Central memory CD8-positive, alpha-beta T cell (primary cell): Measurements from ENCODE around the gene ATXN7L1.

Experiments used
- ATAC-seq: fragments of 150-1000 bp; cut with Tn5 transposase; replicated peaks from 2 replicates; pipeline ENCODE4 v1.10.0; 2022; ENCODE audit warnings: mild to moderate bottlenecking, moderate FRiP score, moderate number of reproducible peaks; ENCODE audit not compliant: poor library complexity, severe bottlenecking; ENCODE audit errors: extremely low read depth
- DNase-seq, 2 donors: peaks; one replicate each; pipeline ENCODE4 v3.0.0; 2021; ENCODE audit warnings: low spot score in 2 of 2
- H3K27ac Mint-ChIP-seq: one replicate; pipeline ENCODE4 v1.8.0; 2022; ENCODE audit warnings: low read depth, mild to moderate bottlenecking, moderate library complexity, mixed read lengths
- H3K27me3 Mint-ChIP-seq: one replicate; pipeline ENCODE4 v1.8.0; 2022; ENCODE audit warnings: mixed read lengths
- H3K36me3 Mint-ChIP-seq: one replicate; pipeline ENCODE4 v1.8.0; 2022; ENCODE audit warnings: mild to moderate bottlenecking, moderate library complexity, mixed read lengths; ENCODE audit not compliant: insufficient read depth
- H3K4me1 Mint-ChIP-seq: one replicate; pipeline ENCODE4 v1.8.0; 2022; ENCODE audit warnings: mixed read lengths
- H3K4me3 Mint-ChIP-seq: one replicate; pipeline ENCODE4 v1.8.0; 2022; ENCODE audit warnings: mild to moderate bottlenecking, moderate library complexity, mixed read lengths
- H3K9me3 Mint-ChIP-seq: one replicate; pipeline ENCODE4 v1.8.0; 2022; ENCODE audit warnings: mixed read lengths

ATXN7L1 gene

DNA sequence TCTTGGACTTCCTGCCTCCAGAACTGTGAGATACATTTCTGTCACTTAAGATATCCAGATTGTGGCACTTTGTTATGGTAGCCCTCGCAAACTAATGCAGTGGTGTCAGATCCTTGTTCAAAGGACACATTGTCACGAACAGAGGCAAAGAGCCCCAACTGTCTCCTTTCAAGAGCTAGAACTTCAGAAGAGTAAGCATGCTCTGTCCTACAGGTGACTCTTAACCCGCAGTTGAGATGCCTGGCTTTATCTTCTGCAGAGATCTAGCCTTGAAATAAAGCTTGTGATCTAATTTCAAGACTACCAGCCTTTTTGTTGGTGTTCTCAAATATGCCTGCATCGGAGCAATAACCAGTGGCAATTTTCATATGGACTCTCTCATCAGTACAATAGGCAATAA lies 134.4 kb downstream of the ATXN7L1 start:
- H3K4me3 Mint-ChIP-seq: no peak overlapping the region
- H3K4me1 Mint-ChIP-seq: peaks cover 46% of the 10 kb centered on the region
- H3K27ac Mint-ChIP-seq: no peak overlapping the region
- H3K27me3 Mint-ChIP-seq: no peaks in the 10 kb centered on the region
- ATAC-seq (no peak), DNase-seq (no peak)
- peaks cover 2% of the 10 kb centered on the region for H3K36me3 Mint-ChIP-seq
- H3K9me3 Mint-ChIP-seq: no peaks in the 10 kb centered on the region

GRCh38 chr7:105738133-105738532 lies 138.3 kb downstream of the ATXN7L1 start:
- Mint-ChIP-seq H3K27ac (no peak overlapping the region), H3K4me3 (no peak overlapping the region), H3K36me3 (peaks cover 2% of the 10 kb centered on the region), H3K9me3 (no peaks in the 10 kb centered on the region), H3K27me3 (no peaks in the 10 kb centered on the region), H3K4me1 (peaks cover 32% of the 10 kb centered on the region)
- DNase-seq: no peak
- ATAC-seq: no peak

- Mint-ChIP-seq H3K9me3 (no peaks in the 10 kb centered on the region), H3K4me3 (no peak overlapping the region), H3K27me3 (no peaks in the 10 kb centered on the region), H3K27ac (no peak overlapping the region), H3K4me1 (peaks cover 13% of the 10 kb centered on the region), H3K36me3 (no peaks in the 10 kb centered on the region)
- DNase-seq (no peak), ATAC-seq (no peak)
Observed at GRCh38 chr7:105734233-105734632, 142.2 kb downstream of the ATXN7L1 start.

DNA sequence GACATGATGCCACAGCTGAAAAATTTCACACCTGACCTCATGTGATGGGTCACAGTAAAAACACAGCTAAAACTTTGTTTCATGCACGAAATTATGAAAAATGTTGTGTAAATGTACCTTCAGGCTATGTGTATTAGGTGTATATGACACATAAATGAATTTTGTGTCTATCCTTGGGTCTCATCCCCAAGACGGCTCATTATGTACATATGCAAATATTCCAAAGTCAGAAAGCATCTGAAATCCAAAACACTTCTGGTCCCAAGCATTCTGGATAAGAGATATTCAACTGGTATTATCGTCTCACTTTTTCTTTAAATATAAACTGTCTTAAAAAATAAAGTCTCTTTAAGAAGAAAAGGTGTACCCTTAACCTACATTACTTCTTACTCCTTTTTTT lies 145.4 kb downstream of the ATXN7L1 start:
- Mint-ChIP-seq H3K9me3 (no peaks in the 10 kb centered on the region), H3K27ac (no peak overlapping the region), H3K27me3 (no peaks in the 10 kb centered on the region), H3K4me3 (no peak overlapping the region), H3K4me1 (no peaks in the 10 kb centered on the region), H3K36me3 (no peaks in the 10 kb centered on the region)
- no peak for ATAC-seq
- no peak for DNase-seq

DNA sequence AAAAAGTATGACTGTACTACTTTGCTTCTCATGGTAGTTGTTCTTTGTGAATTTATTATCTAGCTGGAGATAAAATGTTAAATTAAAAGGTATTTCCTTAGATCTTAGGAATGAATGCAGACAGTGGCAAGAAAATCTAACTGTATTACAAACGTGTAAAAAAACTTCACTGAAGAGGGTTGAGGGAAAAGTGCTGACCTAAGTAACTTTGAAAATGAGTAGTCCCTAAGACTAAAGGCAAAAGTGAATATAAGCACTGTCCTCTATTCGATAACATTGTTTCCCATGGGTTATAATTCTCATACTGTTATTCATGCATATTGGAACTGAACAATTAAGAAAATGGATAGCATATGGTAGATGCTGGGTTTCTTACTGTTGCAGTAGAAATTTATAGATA lies 148.4 kb downstream of the ATXN7L1 start:
- Mint-ChIP-seq H3K27ac (no peak overlapping the region), H3K4me1 (no peaks in the 10 kb centered on the region), H3K27me3 (no peaks in the 10 kb centered on the region), H3K36me3 (no peaks in the 10 kb centered on the region), H3K4me3 (no peak overlapping the region), H3K9me3 (no peaks in the 10 kb centered on the region)
- DNase-seq: no peak
- ATAC-seq: no peak

GRCh38 chr7:105724688-105725087 lies 151.7 kb downstream of the ATXN7L1 start:
- Mint-ChIP-seq H3K27ac (no peak overlapping the region), H3K36me3 (no peaks in the 10 kb centered on the region), H3K4me3 (no peak overlapping the region), H3K27me3 (no peaks in the 10 kb centered on the region), H3K9me3 (no peaks in the 10 kb centered on the region), H3K4me1 (no peaks in the 10 kb centered on the region)
- ATAC-seq (no peak), DNase-seq (no peak)

GRCh38 chr7:105723572-105723971 lies 152.8 kb downstream of the ATXN7L1 start:
- Mint-ChIP-seq H3K27me3 (no peaks in the 10 kb centered on the region), H3K4me1 (no peaks in the 10 kb centered on the region), H3K36me3 (no peaks in the 10 kb centered on the region), H3K27ac (no peak overlapping the region), H3K9me3 (no peaks in the 10 kb centered on the region), H3K4me3 (no peak overlapping the region)
- DNase-seq (no peak), ATAC-seq (no peak)

DNA sequence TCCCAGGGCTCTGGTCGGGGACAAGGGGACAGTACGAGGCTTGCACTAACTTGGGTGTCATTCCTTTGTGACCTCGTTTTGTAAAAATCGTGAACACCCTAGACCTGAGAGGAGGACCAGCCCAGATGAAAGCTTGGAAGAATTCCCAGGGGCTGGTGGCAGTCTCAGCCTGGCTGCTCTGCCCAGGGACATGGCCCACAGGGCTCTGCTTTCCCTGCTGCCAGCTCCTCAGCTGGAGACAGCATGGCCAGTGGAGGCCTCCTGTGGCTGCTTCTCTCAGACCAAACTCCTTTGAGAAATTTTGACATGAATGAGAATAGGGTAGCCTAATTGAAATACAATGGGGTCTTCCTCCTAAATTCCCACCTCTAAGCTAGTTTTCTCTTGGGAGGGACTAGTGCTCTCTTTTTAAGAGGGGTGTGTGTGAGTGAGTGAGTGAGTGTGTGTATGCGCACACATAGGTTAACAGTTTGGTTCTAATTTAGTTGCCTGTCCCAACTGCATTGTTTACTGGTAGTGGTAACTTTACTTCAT lies 154.8 kb downstream of the ATXN7L1 start:
- ATAC-seq: no peak
- Mint-ChIP-seq H3K4me1 (no peaks in the 10 kb centered on the region), H3K36me3 (no peaks in the 10 kb centered on the region), H3K27me3 (no peaks in the 10 kb centered on the region), H3K9me3 (no peaks in the 10 kb centered on the region), H3K4me3 (no peak overlapping the region), H3K27ac (no peak overlapping the region)
- no peak for DNase-seq

- peaks cover 1% of the 10 kb centered on the region for H3K36me3 Mint-ChIP-seq
- no peaks in the 10 kb centered on the region for H3K27me3 Mint-ChIP-seq
- no peak overlapping the region for H3K27ac Mint-ChIP-seq
- H3K4me3 Mint-ChIP-seq: no peak overlapping the region
- ATAC-seq (no peak), DNase-seq (no peak)
- no peaks in the 10 kb centered on the region for H3K9me3 Mint-ChIP-seq
- H3K4me1 Mint-ChIP-seq: no peaks in the 10 kb centered on the region
Observed at GRCh38 chr7:105719919-105720318, 156.5 kb downstream of the ATXN7L1 start.

- peaks cover 1% of the 10 kb centered on the region for H3K36me3 Mint-ChIP-seq
- no peak overlapping the region for H3K4me3 Mint-ChIP-seq
- ATAC-seq (no peak), DNase-seq (no peak)
- H3K27ac Mint-ChIP-seq: no peak overlapping the region
- H3K27me3 Mint-ChIP-seq: no peaks in the 10 kb centered on the region
- H3K9me3 Mint-ChIP-seq: no peaks in the 10 kb centered on the region
- no peaks in the 10 kb centered on the region for H3K4me1 Mint-ChIP-seq
Observed at GRCh38 chr7:105719395-105719794, 157.0 kb downstream of the ATXN7L1 start.

GRCh38 chr7:105718511-105718925 lies 157.9 kb downstream of the ATXN7L1 start:
- Mint-ChIP-seq H3K27ac (no peak overlapping the region), H3K9me3 (no peaks in the 10 kb centered on the region), H3K4me1 (no peaks in the 10 kb centered on the region), H3K36me3 (peaks cover 1% of the 10 kb centered on the region), H3K27me3 (no peaks in the 10 kb centered on the region), H3K4me3 (no peak overlapping the region)
- ATAC-seq (no peak), DNase-seq (no peak)

- no peak overlapping the region for H3K27ac Mint-ChIP-seq
- H3K9me3 Mint-ChIP-seq: peaks cover 18% of the 10 kb centered on the region
- no peak for ATAC-seq
- H3K27me3 Mint-ChIP-seq: no peaks in the 10 kb centered on the region
- H3K36me3 Mint-ChIP-seq: peaks cover 3% of the 10 kb centered on the region
- DNase-seq: no peak
- no peak overlapping the region for H3K4me3 Mint-ChIP-seq
- peaks cover 4% of the 10 kb centered on the region for H3K4me1 Mint-ChIP-seq
Observed at GRCh38 chr7:105715528-105715927, 160.9 kb downstream of the ATXN7L1 start.

DNA sequence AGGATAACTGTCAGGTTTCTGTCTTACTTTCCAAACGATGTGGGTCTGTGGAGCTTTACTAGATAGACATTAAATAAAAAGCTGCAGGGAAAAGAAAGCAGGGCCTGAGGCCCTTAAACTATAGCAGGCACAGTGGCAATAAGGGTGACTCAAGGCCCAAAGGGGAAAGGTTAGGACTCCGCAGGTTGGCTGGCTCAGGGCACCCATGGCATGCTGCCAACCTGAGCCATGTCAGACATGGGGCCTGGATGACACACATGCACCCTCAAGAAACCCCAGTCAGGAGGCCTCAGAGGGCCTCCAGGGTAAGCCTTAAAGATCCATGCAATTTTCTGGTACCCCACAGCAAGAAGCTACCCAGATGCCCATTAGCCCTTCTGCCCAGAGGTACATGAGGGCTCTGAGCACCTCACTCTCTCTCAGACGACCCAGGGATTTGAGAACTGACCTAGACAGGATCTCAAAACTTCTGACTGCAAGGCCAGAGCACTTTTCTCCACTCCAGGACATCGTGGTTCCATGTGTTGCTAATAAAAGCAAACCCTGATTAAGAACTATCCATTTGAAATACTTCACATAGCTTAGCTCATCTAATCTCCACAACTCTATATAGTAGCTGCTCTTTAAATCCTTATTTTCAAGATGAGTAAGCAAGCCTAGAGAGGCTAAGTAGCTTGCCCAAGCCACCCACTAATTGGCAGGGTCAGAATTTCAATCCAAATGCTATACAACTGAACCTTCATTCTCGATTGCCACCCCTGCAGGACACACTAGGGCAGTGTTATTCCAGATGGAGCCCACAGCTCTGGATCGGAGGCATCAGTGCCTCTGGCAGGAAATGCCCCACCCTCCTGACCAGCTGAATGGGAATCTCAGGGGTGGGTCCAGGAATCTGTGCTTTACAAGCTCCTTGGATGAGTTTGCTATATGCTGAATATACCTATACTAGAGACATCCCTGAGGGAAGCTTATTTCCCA lies 162.6 kb downstream of the ATXN7L1 start:
- H3K4me1 Mint-ChIP-seq: peaks cover 9% of the 10 kb centered on the region
- peaks cover 25% of the 10 kb centered on the region for H3K9me3 Mint-ChIP-seq
- H3K27me3 Mint-ChIP-seq: no peaks in the 10 kb centered on the region
- H3K27ac Mint-ChIP-seq: no peak overlapping the region
- no peak for ATAC-seq
- no peak for DNase-seq
- peaks cover 3% of the 10 kb centered on the region for H3K36me3 Mint-ChIP-seq
- H3K4me3 Mint-ChIP-seq: no peak overlapping the region
